T-cell (primary cell): ENCODE data around the gene ITM2A. TPM values are rescaled to one million over a fixed set of nuclear protein-coding genes. Genes with fewer than 3 reads are reported as not detected.

Source experiments
- ATAC-seq, 4 experiments: fragments of 200-7000 bp in 3 of 4; fragments of 150-1000 bp in 1 of 4; cut with Tn5 transposase; replicated peaks in 1 of 4; 1 replicate in 3 of 4; 2 replicates in 1 of 4; pipeline ENCODE4 v1.10.0; 2021; ENCODE audit warnings: moderate library complexity in 3 of 4, mild to moderate bottlenecking in 2 of 4, moderate number of reproducible peaks in 1 of 4
- CTCF ChIA-PET, 2 donors: fragments of 300-600 bp; sonication (Branson Sonifier 250); formaldehyde crosslinking; loops; one replicate each; lab custom pipeline; 2022; ENCODE audit warnings: antibody characterized with exemption in 2 of 2; lab: Charles Lee
- POLR2A ChIA-PET, 2 donors: fragments of 300-600 bp; sonication (Branson Sonifier 250); formaldehyde crosslinking; loops; one replicate each; lab custom pipeline; 2022; ENCODE audit warnings: antibody characterized with exemption in 2 of 2; lab: Charles Lee
- DNase-seq, 35 experiments: peaks; one replicate each; pipeline versions ENCODE4 v3.0.0 to v3.0.0-alpha.2; 2013 to 2023
- H3K27ac ChIP-seq: one replicate; pipeline ENCODE4 v1.5.1; 2013; ENCODE audit warnings: low read length
- H3K27me3 ChIP-seq, 2 experiments: replicated peaks in 1 of 2; 1 replicate in 1 of 2; 2 replicates in 1 of 2; pipeline versions ENCODE4 v1.6.1 to v1.7.0; 2013; ENCODE audit warnings: low read length in 1 of 2, mixed read lengths in 1 of 2; ENCODE audit not compliant: control insufficient read depth in 2 of 2, insufficient read depth in 2 of 2; ENCODE audit errors: extremely low read depth in 1 of 2
- H3K36me3 ChIP-seq, 2 donors: 1 replicate in 1 of 2; 2 replicates in 1 of 2; pipeline versions ENCODE4 v1.6.1 to v1.7.0; 2013; ENCODE audit warnings: low read length in 1 of 2; ENCODE audit not compliant: control insufficient read depth in 2 of 2, insufficient read depth in 1 of 2; ENCODE audit errors: extremely low read depth in 1 of 2
- H3K4me1 ChIP-seq, 2 experiments: 1 replicate in 1 of 2; 2 replicates in 1 of 2; pipeline versions ENCODE4 v1.6.1 to v1.7.0; 2013; ENCODE audit warnings: low read length in 2 of 2, mixed read lengths in 1 of 2; ENCODE audit not compliant: insufficient read depth in 2 of 2, control insufficient read depth in 1 of 2; ENCODE audit errors: extremely low read depth in 1 of 2
- H3K4me3 ChIP-seq, 2 donors: 1 replicate in 1 of 2; 2 replicates in 1 of 2; pipeline versions ENCODE4 v1.5.1 to v1.7.0; 2013; ENCODE audit warnings: mild to moderate bottlenecking in 2 of 2, low read length in 1 of 2, moderate library complexity in 1 of 2; ENCODE audit not compliant: control insufficient read depth in 1 of 2; ENCODE audit errors: extremely low read depth in 1 of 2
- H3K9me3 ChIP-seq: 2 replicates; pipeline ENCODE4 v1.7.0; 2013
- H3K27ac Mint-ChIP-seq, 2 donors: one replicate each; pipeline ENCODE4 v1.8.0; 2020 to 2021; ENCODE audit warnings: mild to moderate bottlenecking in 2 of 2, mixed read lengths in 2 of 2
- H3K27me3 Mint-ChIP-seq, 2 donors: one replicate each; pipeline ENCODE4 v1.8.0; 2021 to 2022; ENCODE audit warnings: mixed read lengths in 2 of 2
- H3K36me3 Mint-ChIP-seq: one replicate; pipeline ENCODE4 v1.8.0; 2021; ENCODE audit warnings: mixed read lengths
- H3K4me1 Mint-ChIP-seq, 3 donors: one replicate each; pipeline ENCODE4 v1.8.0; 2020 to 2022; ENCODE audit warnings: mixed read lengths in 3 of 3, mild to moderate bottlenecking in 1 of 3
- H3K4me3 Mint-ChIP-seq, 3 donors: one replicate each; pipeline ENCODE4 v1.8.0; 2020 to 2022; ENCODE audit warnings: mild to moderate bottlenecking in 3 of 3, mixed read lengths in 3 of 3, moderate library complexity in 3 of 3
- H3K9me3 Mint-ChIP-seq, 3 donors: one replicate each; pipeline ENCODE4 v1.8.0; 2020 to 2022; ENCODE audit warnings: mixed read lengths in 3 of 3
- WGBS: methylation state at CpG from one replicate; pipeline ENCODE4 v1.1.5; 2013; ENCODE audit warnings: missing lambda C conversion rate; ENCODE audit not compliant: insufficient coverage; 5-methylcytosine and 5-hydroxymethylcytosine counted together
- total RNA-seq, 35 experiments: library from RNA in 6 of 35; stranded (reverse) in 6 of 35; fragments of 120-200 nt in 1 of 35; gene quantifications; one replicate each; pipeline versions ENCODE4 v1.2.1 to v1.2.4 and lab custom pipeline; 2013 to 2026

The ITM2A gene
- total RNA-seq, 5 donors from 2014 or later (not counting 1 experiment from before 2014, with no cell fraction given), result 102 to 163 (median 122) TPM

GRCh38 chrX:79336869-79337815 lies 30.0 kb downstream of the ITM2A start:
- no peaks in the 10 kb centered on the region for H3K36me3 ChIP-seq
- peaks cover 23 to 26% (median 24%) of the 10 kb centered on the region in 3 donors for H3K4me1 Mint-ChIP-seq
- DNase-seq, result peak in 2 of 35 experiments; percentile 2 to 38
- H3K27me3 Mint-ChIP-seq, result peaks cover 0 to 5% of the 10 kb centered on the region in 2 donors
- peak overlapping the region; percentile 71 for H3K27ac ChIP-seq
- peak overlapping the region; percentile 61 to 75 for H3K27ac Mint-ChIP-seq
- H3K27me3 ChIP-seq, result no peaks in the 10 kb centered on the region
- peaks cover 2 to 7% of the 10 kb centered on the region in 2 experiments for H3K4me1 ChIP-seq
- CTCF ChIA-PET, result interaction anchor here in 1 of 2 donors (0.6 kb wide), 1 partner anchor 72 kb away, joined by 3 read pairs; no protein-coding TSS in a partner anchor
- H3K9me3 ChIP-seq, result no peaks in the 10 kb centered on the region
- POLR2A ChIA-PET, result interaction anchor here in 1 of 2 donors (0.5 kb wide), 1 partner anchor 12 kb away, joined by 9 read pairs; no protein-coding TSS in a partner anchor
- WGBS, result 57% methylated on average over 1 of the region's 5 CpGs
- H3K9me3 Mint-ChIP-seq, result no peaks in the 10 kb centered on the region
- peak overlapping the region; percentile 69 to 79 (median 72) for H3K4me3 Mint-ChIP-seq
- ATAC-seq, result peak in 3 of 4 experiments; percentile 35 to 79 (median 38)
- no peaks in the 10 kb centered on the region for H3K36me3 Mint-ChIP-seq
- peak overlapping the region in 1 of 2 donors; percentile 40 for H3K4me3 ChIP-seq

- no peaks in the 10 kb centered on the region for H3K36me3 Mint-ChIP-seq
- H3K4me1 Mint-ChIP-seq, result peaks cover 9 to 27% (median 19%) of the 10 kb centered on the region in 3 donors
- Histone ChIP-seq H3K27ac (no peak overlapping the region), H3K4me1 (peaks cover 0 to 8% of the 10 kb centered on the region in 2 experiments), H3K36me3 (no peaks in the 10 kb centered on the region), H3K4me3 (no peak overlapping the region), H3K27me3 (no peaks in the 10 kb centered on the region), H3K9me3 (no peaks in the 10 kb centered on the region)
- ChIA-PET CTCF (no interaction called here), POLR2A (no interaction called here)
- DNase-seq (no peak), ATAC-seq (no peak)
- H3K27ac Mint-ChIP-seq, result peak overlapping the region in 1 of 2 donors; percentile 11
- H3K27me3 Mint-ChIP-seq, result no peaks in the 10 kb centered on the region
- no peak overlapping the region for H3K4me3 Mint-ChIP-seq
- 100% methylated on average over 1 of the region's 4 CpGs for WGBS
- no peaks in the 10 kb centered on the region for H3K9me3 Mint-ChIP-seq
Measured at GRCh38 chrX:79330022-79330421, 37.1 kb downstream of the ITM2A start.

GRCh38 chrX:79325263-79325958 lies 41.7 kb downstream of the ITM2A start:
- Histone ChIP-seq H3K27me3 (no peaks in the 10 kb centered on the region), H3K9me3 (no peaks in the 10 kb centered on the region), H3K4me3 (peak overlapping the region; percentile 17 to 27), H3K36me3 (no peaks in the 10 kb centered on the region), H3K27ac (peak overlapping the region; percentile 76), H3K4me1 (peaks cover 0 to 10% of the 10 kb centered on the region in 2 experiments)
- ATAC-seq (peak; percentile 96 to 99 (median 97)), DNase-seq (peak; percentile 9 to 63 (median 35))
- CTCF ChIA-PET, result interaction anchor here (0.6 to 1.0 kb wide), 3 partner anchors 41 to 245 kb away, joined by 3 read pairs; no protein-coding TSS in a partner anchor
- Mint-ChIP-seq H3K27ac (peak overlapping the region; percentile 96 to 97), H3K9me3 (no peaks in the 10 kb centered on the region), H3K4me1 (peaks cover 15 to 25% (median 22%) of the 10 kb centered on the region in 3 donors), H3K36me3 (no peaks in the 10 kb centered on the region), H3K4me3 (peak overlapping the region; percentile 65 to 75 (median 71)), H3K27me3 (no peaks in the 10 kb centered on the region)
- POLR2A ChIA-PET, result interaction anchor here (0.7 to 0.8 kb wide), 2 partner anchors 67 to 88 kb away, joined by 3 to 8 read pairs; no protein-coding TSS in a partner anchor
- no CpG with 5 or more reads among the region's 8 CpGs for WGBS

Other genes with a start within 250 kb of the ITM2A start
- 10 to 100 TPM; 28.8 to 49.0 (median 39.5) TPM for gene GPR174, start 222.6 kb downstream of the ITM2A start, total RNA-seq